Thyroid gland (tissue), 4 donors: ENCODE data around the gene LCT.

Source experiments
- POLR2A ChIP-seq, 2 donors: fragments of 450-650 bp; IDR thresholded peaks; one replicate each; pipeline ENCODE4 v1.6.1; 2017; ENCODE audit warnings: antibody characterized with exemption in 2 of 2, mild to moderate bottlenecking in 2 of 2, moderate library complexity in 1 of 2
- TF ChIP-seq, protein P1 (sequence below), 6 experiments: fragments of 200-600 bp in 3 of 6; fragments of 450-650 bp in 3 of 6; sonication (generic) in 3 of 6; IDR thresholded peaks; one replicate each; pipeline ENCODE4 v1.5.1; 2016 to 2019; ENCODE audit warnings: antibody characterized with exemption in 6 of 6, mild to moderate bottlenecking in 2 of 6, inconsistent platforms in 1 of 6, moderate library complexity in 1 of 6

GRCh38 chr2:135874777-135875365 is 37.9 kb upstream of the LCT start:
- no peak for TF ChIP-seq POLR2A (IDR thresholded peaks at IDR 0.05)
- TF ChIP-seq, protein P1, sequence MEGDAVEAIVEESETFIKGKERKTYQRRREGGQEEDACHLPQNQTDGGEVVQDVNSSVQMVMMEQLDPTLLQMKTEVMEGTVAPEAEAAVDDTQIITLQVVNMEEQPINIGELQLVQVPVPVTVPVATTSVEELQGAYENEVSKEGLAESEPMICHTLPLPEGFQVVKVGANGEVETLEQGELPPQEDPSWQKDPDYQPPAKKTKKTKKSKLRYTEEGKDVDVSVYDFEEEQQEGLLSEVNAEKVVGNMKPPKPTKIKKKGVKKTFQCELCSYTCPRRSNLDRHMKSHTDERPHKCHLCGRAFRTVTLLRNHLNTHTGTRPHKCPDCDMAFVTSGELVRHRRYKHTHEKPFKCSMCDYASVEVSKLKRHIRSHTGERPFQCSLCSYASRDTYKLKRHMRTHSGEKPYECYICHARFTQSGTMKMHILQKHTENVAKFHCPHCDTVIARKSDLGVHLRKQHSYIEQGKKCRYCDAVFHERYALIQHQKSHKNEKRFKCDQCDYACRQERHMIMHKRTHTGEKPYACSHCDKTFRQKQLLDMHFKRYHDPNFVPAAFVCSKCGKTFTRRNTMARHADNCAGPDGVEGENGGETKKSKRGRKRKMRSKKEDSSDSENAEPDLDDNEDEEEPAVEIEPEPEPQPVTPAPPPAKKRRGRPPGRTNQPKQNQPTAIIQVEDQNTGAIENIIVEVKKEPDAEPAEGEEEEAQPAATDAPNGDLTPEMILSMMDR (IDR thresholded peaks at IDR 0.05), result no peak
